Tibial nerve (tissue), 4 donors: ENCODE measurements around the gene ACSL5.

Experiments used
- EP300 ChIP-seq, 2 donors: sonication (generic); formaldehyde crosslinking; IDR thresholded peaks; one replicate each; pipeline ENCODE4 v1.6.1; 2017; ENCODE audit warnings: antibody characterized with exemption in 2 of 2, mild to moderate bottlenecking in 1 of 2
- TF ChIP-seq, protein P1 (sequence below), 5 experiments: fragments of 200-600 bp in 3 of 5; fragments of 450-650 bp in 2 of 5; sonication (generic) in 3 of 5; IDR thresholded peaks; one replicate each; pipeline ENCODE4 v1.5.1; 2016 to 2019; ENCODE audit warnings: antibody characterized with exemption in 5 of 5, mild to moderate bottlenecking in 3 of 5, moderate library complexity in 2 of 5

DNA sequence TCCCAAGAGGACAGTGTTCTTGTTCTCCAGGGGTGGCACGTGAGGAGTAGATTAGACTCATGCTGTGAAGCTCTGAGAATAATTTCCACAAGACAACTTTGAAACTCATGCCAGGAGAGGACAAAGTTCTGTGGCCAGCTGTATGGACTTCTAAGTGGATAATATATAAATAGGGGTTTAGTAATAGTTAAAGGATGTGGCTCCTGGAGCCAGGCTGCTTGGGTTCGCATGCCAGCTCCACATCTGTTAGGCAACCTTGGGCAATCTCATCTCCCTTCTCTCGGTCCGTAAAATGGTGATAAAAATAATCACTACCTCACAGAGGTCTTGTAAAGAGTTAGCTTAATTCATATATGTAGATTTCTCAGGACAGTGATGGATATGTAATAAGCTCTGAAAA lies 35.8 kb downstream of the ACSL5 start:
- TF ChIP-seq, protein P1, sequence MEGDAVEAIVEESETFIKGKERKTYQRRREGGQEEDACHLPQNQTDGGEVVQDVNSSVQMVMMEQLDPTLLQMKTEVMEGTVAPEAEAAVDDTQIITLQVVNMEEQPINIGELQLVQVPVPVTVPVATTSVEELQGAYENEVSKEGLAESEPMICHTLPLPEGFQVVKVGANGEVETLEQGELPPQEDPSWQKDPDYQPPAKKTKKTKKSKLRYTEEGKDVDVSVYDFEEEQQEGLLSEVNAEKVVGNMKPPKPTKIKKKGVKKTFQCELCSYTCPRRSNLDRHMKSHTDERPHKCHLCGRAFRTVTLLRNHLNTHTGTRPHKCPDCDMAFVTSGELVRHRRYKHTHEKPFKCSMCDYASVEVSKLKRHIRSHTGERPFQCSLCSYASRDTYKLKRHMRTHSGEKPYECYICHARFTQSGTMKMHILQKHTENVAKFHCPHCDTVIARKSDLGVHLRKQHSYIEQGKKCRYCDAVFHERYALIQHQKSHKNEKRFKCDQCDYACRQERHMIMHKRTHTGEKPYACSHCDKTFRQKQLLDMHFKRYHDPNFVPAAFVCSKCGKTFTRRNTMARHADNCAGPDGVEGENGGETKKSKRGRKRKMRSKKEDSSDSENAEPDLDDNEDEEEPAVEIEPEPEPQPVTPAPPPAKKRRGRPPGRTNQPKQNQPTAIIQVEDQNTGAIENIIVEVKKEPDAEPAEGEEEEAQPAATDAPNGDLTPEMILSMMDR (IDR thresholded peaks at IDR 0.05): no peak
- no peak for TF ChIP-seq EP300 (IDR thresholded peaks at IDR 0.05)
